Spleen (tissue), 3 donors: ENCODE measurements around the gene ADAM33.

Source experiments
- POLR2A ChIP-seq, 3 donors: fragments of 450-650 bp; IDR thresholded peaks; one replicate each; pipeline ENCODE4 v1.5.1; 2017; ENCODE audit warnings: antibody characterized with exemption in 3 of 3, mild to moderate bottlenecking in 1 of 3
- POLR2AphosphoS5 ChIP-seq, 3 donors: sonication (generic); formaldehyde crosslinking; IDR thresholded peaks; one replicate each; pipeline ENCODE4 v1.5.1; 2017; ENCODE audit warnings: antibody characterized with exemption in 3 of 3

DNA sequence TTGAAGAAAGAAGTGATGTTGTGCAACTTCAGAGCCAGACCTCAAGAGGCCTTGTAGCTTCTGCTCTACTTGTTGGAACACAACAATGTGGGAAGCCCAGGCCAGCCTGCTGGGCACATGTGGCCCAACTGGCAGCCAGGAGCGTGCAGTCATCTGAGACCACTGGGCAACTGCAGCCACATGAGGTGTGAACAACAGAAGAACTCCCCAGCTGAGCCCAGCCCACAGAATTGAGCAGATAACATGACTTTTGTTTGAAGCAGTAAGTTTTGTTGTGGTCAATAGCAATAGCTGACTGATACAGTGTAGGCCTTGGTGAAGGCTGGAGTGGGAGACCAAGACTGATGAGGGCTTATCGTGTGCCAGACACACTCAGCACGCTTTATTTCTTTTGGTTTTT, 8.6 kb upstream of the ADAM33 start:
- TF ChIP-seq POLR2AphosphoS5 (IDR thresholded peaks at IDR 0.05) (no peak), POLR2A (IDR thresholded peaks at IDR 0.05) (no peak)
